Neural crest cell (in vitro differentiated cells): ENCODE data around the gene OLFML2B. TPM values are rescaled to one million over a fixed set of nuclear protein-coding genes. Genes with fewer than 3 reads are reported as not detected.

Experiments
- DNase-seq: peaks from one replicate; pipeline ENCODE4 v3.0.0; 2021; ENCODE audit warnings: low read depth, mixed read lengths, low spot score
- H3K27ac Mint-ChIP-seq: one replicate; pipeline ENCODE4 v1.8.0; 2021; ENCODE audit warnings: mild to moderate bottlenecking, mixed read lengths; ENCODE audit not compliant: unreplicated experiment
- H3K27me3 Mint-ChIP-seq: 2 replicates; pipeline ENCODE4 v1.8.0; 2021; ENCODE audit warnings: low read depth, mild to moderate bottlenecking, mixed read lengths
- H3K36me3 Mint-ChIP-seq: 2 replicates; pipeline ENCODE4 v1.8.0; 2021; ENCODE audit warnings: low read depth, mild to moderate bottlenecking, mixed read lengths
- H3K4me1 Mint-ChIP-seq: 2 replicates; pipeline ENCODE4 v1.8.0; 2021; ENCODE audit warnings: mixed read lengths
- H3K4me3 Mint-ChIP-seq: one replicate; pipeline ENCODE4 v1.8.0; 2021; ENCODE audit warnings: mild to moderate bottlenecking, mixed read lengths
- H3K9me3 Mint-ChIP-seq: 2 replicates; pipeline ENCODE4 v1.8.0; 2021; ENCODE audit warnings: mixed read lengths
- CTCF ChIP-seq: fragments of 200-600 bp; sonication (generic); conservative IDR thresholded peaks from 2 replicates; pipeline ENCODE4 v1.5.0; 2021; ENCODE audit warnings: antibody characterized with exemption, mild to moderate bottlenecking
- total RNA-seq: library from RNA; stranded (reverse); gene quantifications from 2 replicates; pipeline ENCODE4 v1.2.1, GENCODE V29; 2021

The OLFML2B gene
- total RNA-seq, 1 donor from 2014 or later = 5.8 TPM

GRCh38 chr1:161981735-161982506 lies 41.7 kb downstream of the OLFML2B start:
- H3K9me3 Mint-ChIP-seq = no peaks in the 10 kb centered on the region
- H3K27me3 Mint-ChIP-seq = no peaks in the 10 kb centered on the region
- H3K27ac Mint-ChIP-seq = no peak overlapping the region
- H3K4me3 Mint-ChIP-seq = no peak overlapping the region
- H3K4me1 Mint-ChIP-seq = no peaks in the 10 kb centered on the region
- TF ChIP-seq CTCF = no peak
- DNase-seq = no peak
- H3K36me3 Mint-ChIP-seq = peaks cover 8% of the 10 kb centered on the region

GRCh38 chr1:161981126-161981525 lies 42.5 kb downstream of the OLFML2B start:
- no peaks in the 10 kb centered on the region for H3K9me3 Mint-ChIP-seq
- DNase-seq = no peak
- no peaks in the 10 kb centered on the region for H3K27me3 Mint-ChIP-seq
- H3K27ac Mint-ChIP-seq = no peak overlapping the region
- H3K4me3 Mint-ChIP-seq = no peak overlapping the region
- TF ChIP-seq CTCF = no peak
- H3K36me3 Mint-ChIP-seq = peaks cover 8% of the 10 kb centered on the region
- no peaks in the 10 kb centered on the region for H3K4me1 Mint-ChIP-seq

GRCh38 chr1:161978011-161978790 lies 45.5 kb downstream of the OLFML2B start:
- Mint-ChIP-seq H3K36me3 (peaks cover 5% of the 10 kb centered on the region), H3K4me3 (no peak overlapping the region)

GRCh38 chr1:161973924-161974845 lies 49.5 kb downstream of the OLFML2B start:
- peak overlapping the region; percentile 74 for H3K27ac Mint-ChIP-seq

More at GRCh38 chr1:161978011-161978790, 45.5 kb downstream of the OLFML2B start:
- no peaks in the 10 kb centered on the region for H3K9me3 Mint-ChIP-seq
- no peak for TF ChIP-seq CTCF
- H3K4me1 Mint-ChIP-seq = peaks cover 7% of the 10 kb centered on the region
- no peak for DNase-seq
- H3K27me3 Mint-ChIP-seq = no peaks in the 10 kb centered on the region
- no peak overlapping the region for H3K27ac Mint-ChIP-seq

More at GRCh38 chr1:161973924-161974845, 49.5 kb downstream of the OLFML2B start:
- Mint-ChIP-seq H3K9me3 (no peaks in the 10 kb centered on the region), H3K4me3 (no peak overlapping the region), H3K27me3 (no peaks in the 10 kb centered on the region), H3K4me1 (peaks cover 22% of the 10 kb centered on the region), H3K36me3 (peaks cover 3% of the 10 kb centered on the region)
- no peak for DNase-seq
- TF ChIP-seq CTCF = no peak
